Endothelial cell of umbilical vein (primary cell): ENCODE results near the gene TEN1. TPM values are rescaled to one million over a fixed set of nuclear protein-coding genes. Genes with fewer than 3 reads are reported as not detected.

Experiments
- BruUV-seq: library from RNA; stranded (reverse); fragments of 400-500 nt; replicated peaks from 2 replicates; lab custom pipeline; 2021; lab: Mats Ljungman, UMichigan
- CTCF ChIA-PET: fragments of 300-600, 350-600 bp; sonication (Branson Sonifier 250); formaldehyde crosslinking; loops from one replicate; lab custom pipeline; 2021; ENCODE audit warnings: antibody characterized with exemption, inconsistent platforms; lab: Charles Lee
- POLR2A ChIA-PET: fragments of 300-600, 350-600 bp; sonication (Branson Sonifier 250); formaldehyde crosslinking; loops from one replicate; lab custom pipeline; 2021; ENCODE audit warnings: antibody characterized with exemption, inconsistent platforms; lab: Charles Lee
- DNase-seq: peaks from one replicate; pipeline ENCODE4 v3.0.0-alpha.2; 2011; ENCODE audit warnings: low read depth, low spot score
- FAIRE-seq: peaks from 2 replicates; lab custom pipeline; 2011; peaks lifted over from hg19 to GRCh38; lab: Jason Lieb, UNC
- H2AFZ ChIP-seq: 2 replicates; pipeline ENCODE4 v1.6.0; 2012; ENCODE audit warnings: low read depth, low read length, control low read depth, inconsistent platforms
- H3K27ac ChIP-seq: 2 replicates; pipeline ENCODE4 v1.5.1; 2011; ENCODE audit warnings: low read depth, mild to moderate bottlenecking, control low read depth, low read length, moderate library complexity; ENCODE audit not compliant: insufficient read depth
- H3K27me3 ChIP-seq, 2 experiments: 2 replicates each; pipeline versions ENCODE4 v1.6.0 to v1.6.1; 2011; ENCODE audit warnings: low read length in 2 of 2, mixed read lengths in 1 of 2; ENCODE audit not compliant: control insufficient read depth in 2 of 2, insufficient read depth in 2 of 2
- H3K36me3 ChIP-seq, 2 experiments: 2 replicates in 1 of 2; 3 replicates in 1 of 2; pipeline ENCODE4 v1.5.1; 2011; ENCODE audit warnings: low read length in 2 of 2, mild to moderate bottlenecking in 1 of 2, moderate library complexity in 1 of 2; ENCODE audit not compliant: control insufficient read depth in 2 of 2, insufficient read depth in 2 of 2; ENCODE audit errors: extremely low read depth in 1 of 2
- H3K4me1 ChIP-seq: 3 replicates; pipeline ENCODE4 v1.5.1; 2011; ENCODE audit warnings: mild to moderate bottlenecking, low read length; ENCODE audit not compliant: control insufficient read depth, insufficient read depth; ENCODE audit errors: extremely low read depth
- H3K4me2 ChIP-seq: 2 replicates; pipeline ENCODE4 v1.6.1; 2011; ENCODE audit warnings: low read length, control low read depth, mixed read lengths; ENCODE audit not compliant: insufficient read depth
- H3K4me3 ChIP-seq, 3 experiments: fragments of 200-600 bp in 1 of 3; sonication (generic), shearing (Covaris generic) in 1 of 3; replicated peaks in 1 of 3; 2 replicates each; pipeline ENCODE4 v1.5.1; 2011 to 2016; ENCODE audit warnings: control low read depth in 3 of 3, low read length in 3 of 3, mild to moderate bottlenecking in 2 of 3, inconsistent platforms in 1 of 3, low read depth in 1 of 3, moderate library complexity in 1 of 3; ENCODE audit not compliant: insufficient read depth in 1 of 3
- H3K79me2 ChIP-seq: 2 replicates; pipeline ENCODE4 v1.6.0; 2012; ENCODE audit warnings: low read length, inconsistent platforms; ENCODE audit not compliant: control insufficient read depth, insufficient read depth
- H3K9ac ChIP-seq: replicated peaks from 2 replicates; pipeline ENCODE3; 2011; ENCODE audit warnings: low read length, control low read depth; ENCODE audit not compliant: insufficient read depth; ENCODE audit errors: extremely low read depth
- H3K9me1 ChIP-seq: replicated peaks from 3 replicates; pipeline ENCODE4 v1.6.0; 2011; ENCODE audit warnings: mild to moderate bottlenecking, low read length; ENCODE audit not compliant: control insufficient read depth, insufficient read depth; ENCODE audit errors: extremely low read depth
- H3K9me3 ChIP-seq: replicated peaks from 2 replicates; pipeline ENCODE4 v1.5.1; 2012; ENCODE audit warnings: low read length, inconsistent platforms; ENCODE audit not compliant: control insufficient read depth, insufficient read depth
- H4K20me1 ChIP-seq: replicated peaks from 2 replicates; pipeline ENCODE3; 2011; ENCODE audit warnings: mild to moderate bottlenecking, low read length; ENCODE audit not compliant: control insufficient read depth, insufficient read depth; ENCODE audit errors: extremely low read depth
- EZH2 ChIP-seq: IDR thresholded peaks from 2 replicates; pipeline ENCODE4 v1.6.1; 2012; ENCODE audit warnings: borderline replicate concordance, low read depth, mild to moderate bottlenecking, moderate library complexity, low read length, inconsistent platforms; ENCODE audit not compliant: severe bottlenecking
- FOS ChIP-seq: IDR thresholded peaks from 2 replicates; pipeline ENCODE4 v1.6.1; 2011; ENCODE audit warnings: mild to moderate bottlenecking, low read length, moderate library complexity, borderline replicate concordance; ENCODE audit not compliant: insufficient read depth
- JUN ChIP-seq: IDR thresholded peaks from 2 replicates; pipeline ENCODE4 v1.6.1; 2011; ENCODE audit warnings: borderline replicate concordance, low read depth; ENCODE audit not compliant: insufficient read length, insufficient read depth
- MYC ChIP-seq: IDR thresholded peaks from one replicate; pipeline ENCODE4 v1.6.1; 2011; ENCODE audit warnings: mild to moderate bottlenecking, low read depth, low read length
- POLR2A ChIP-seq: IDR thresholded peaks from 2 replicates; pipeline ENCODE4 v1.6.1; 2012; ENCODE audit warnings: low read depth, mild to moderate bottlenecking, control low read depth, low read length
- dilution Hi-C: fragments of 300-500 bp; cut with MboI; formaldehyde crosslinking; loops from one replicate; pipeline ENCODE4 v1.15.0; 2019; ENCODE audit warnings: low sequenced_read_pairs; ENCODE audit not compliant: extremely low pct_ligation_motif_present
- intact Hi-C: fragments of 100-400 bp; cut with micrococcal nuclease; formaldehyde crosslinking; loops from one replicate; pipeline ENCODE4 v1.10.0; 2022
- polyA plus RNA-seq, 4 experiments: library from polyadenylated mRNA; depleted of rRNA in 3 of 4; stranded (reverse) in 3 of 4; unstranded in 1 of 4; fragments of >200 nt; gene quantifications; 2 replicates each; pipeline versions ENCODE4 v1.2.1 to v1.2.3, GENCODE V29; 2011 to 2012; ENCODE audit warnings: missing spikeins in 1 of 4
- total RNA-seq: library from RNA; stranded (reverse); gene quantifications from 2 replicates; pipeline ENCODE4 v1.2.3, GENCODE V29; 2021

The TEN1 gene
- total and polyA plus RNA-seq, 2 donors (not counting 3 experiments of a cell fraction or from before 2014, with no cell fraction given), result 18.8 to 29.0 TPM

- Histone ChIP-seq H4K20me1 (no peaks in the 10 kb centered on the region), H2AFZ (no peak overlapping the region), H3K9ac (no peak overlapping the region), H3K4me3 (no peak overlapping the region), H3K9me3 (no peaks in the 10 kb centered on the region), H3K27ac (no peak overlapping the region), H3K27me3 (no peaks in the 10 kb centered on the region), H3K79me2 (no peaks in the 10 kb centered on the region), H3K36me3 (peaks cover 0 to 2% of the 10 kb centered on the region in 2 experiments), H3K9me1 (no peaks in the 10 kb centered on the region), H3K4me1 (peaks cover under 1% of the 10 kb centered on the region), H3K4me2 (no peak overlapping the region)
- DNase-seq, result no peak
- intact Hi-C loops (loop anchor here (10.0 kb wide), 1 partner anchor 227 kb away; a partner anchor contains a TSS), dilution Hi-C loops (no loop called here)
- TF ChIP-seq POLR2A (no peak), JUN (no peak), MYC (no peak), EZH2 (no peak), FOS (no peak)
- CTCF ChIA-PET, result interaction anchor here (0.8 to 5.8 kb wide), 5 partner anchors 12 to 106 kb away, joined by 3 to 95 read pairs (median 3); partner anchors contain the start of gene MRPL38
- no peak for FAIRE-seq
- BruUV-seq, result no TSS peak
- POLR2A ChIA-PET, result no interaction called here
Observed at GRCh38 chr17:76002100-76002499, 23.1 kb downstream of the TEN1 start.

GRCh38 chr17:76003915-76004314 lies 24.9 kb downstream of the TEN1 start:
- CTCF ChIA-PET, result interaction anchor here (0.7 to 5.8 kb wide), 5 partner anchors 9 to 108 kb away, joined by 3 to 95 read pairs (median 7); partner anchors contain the start of genes MRPL38 and TRIM65
- no peaks in the 10 kb centered on the region for H3K4me1 ChIP-seq
- H3K9me3 ChIP-seq, result no peaks in the 10 kb centered on the region
- TF ChIP-seq JUN, result no peak
- H3K4me3 ChIP-seq, result no peak overlapping the region
- no peak overlapping the region for H3K4me2 ChIP-seq
- no peaks in the 10 kb centered on the region for H3K27me3 ChIP-seq
- H3K9me1 ChIP-seq, result no peaks in the 10 kb centered on the region
- no peaks in the 10 kb centered on the region for H4K20me1 ChIP-seq
- dilution Hi-C loops, result no loop called here
- H2AFZ ChIP-seq, result no peak overlapping the region
- peaks cover 0 to 2% of the 10 kb centered on the region in 2 experiments for H3K36me3 ChIP-seq
- H3K79me2 ChIP-seq, result no peaks in the 10 kb centered on the region
- H3K27ac ChIP-seq, result no peak overlapping the region
- FAIRE-seq (no peak), DNase-seq (no peak)
- no peak overlapping the region for H3K9ac ChIP-seq
- no TSS peak for BruUV-seq
- POLR2A ChIA-PET, result no interaction called here
- intact Hi-C loops, result loop anchor here (10.0 kb wide), 1 partner anchor 229 kb away; a partner anchor contains a TSS
